ENCODE results near the gene TEKT5.
"Not testable (repeated sequence)": the region's sequence is repeated elsewhere in the genome, so short reads cannot be mapped to it uniquely, and the experiment has no call there.

Gene TEKT5
- 0 to 0.15 (median 0) reads per million in 4 donors for total RNA-seq

GRCh38 chr16:10694830-10695229, at the start of gene TEKT5:
Gene TEKT5 (minus strand): TSS chr16:10694930. CDS start chr16:10694873, 57 bp downstream.
- DNase-seq: no peak

GRCh38 chr16:10743610-10744369, 49.1 kb upstream of the TEKT5 start, which contains the start of gene NUBP1:
Gene NUBP1 (plus strand): TSS chr16:10743842. CDS start chr16:10743864, 22 bp downstream.
- DNase-seq: peak; percentile 96 to 99 (median 98)

GRCh38 chr16:10743227-10743609, 48.5 kb upstream of the TEKT5 start:
- DNase-seq: no peak

DNA sequence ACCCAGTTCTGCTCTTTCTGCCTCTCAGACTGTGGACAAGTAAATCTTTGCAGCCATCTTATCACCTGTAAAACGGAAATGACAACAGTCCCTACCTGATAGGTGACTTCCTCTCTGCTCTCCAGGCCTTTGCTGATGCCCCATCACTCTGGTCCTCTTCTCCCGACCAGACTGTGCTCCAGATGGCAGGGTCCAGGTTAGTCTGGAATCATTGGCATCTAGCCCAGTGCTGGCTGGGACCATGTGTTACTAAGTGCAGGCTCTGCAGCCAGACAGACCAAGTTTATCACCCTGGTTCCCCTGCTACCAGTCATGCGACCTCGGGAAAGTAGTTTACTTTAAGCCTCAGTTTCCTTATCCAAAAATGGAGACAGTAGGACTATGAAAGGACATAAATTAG, 47.1 kb upstream of the TEKT5 start:
- no peak for DNase-seq

GRCh38 chr16:10741249-10741648, 46.5 kb upstream of the TEKT5 start:
- not testable (repeated sequence) for DNase-seq

GRCh38 chr16:10740845-10741208, 46.1 kb upstream of the TEKT5 start:
- no peak for DNase-seq

GRCh38 chr16:10740000-10740844, 45.5 kb upstream of the TEKT5 start:
- DNase-seq: no peak

DNA sequence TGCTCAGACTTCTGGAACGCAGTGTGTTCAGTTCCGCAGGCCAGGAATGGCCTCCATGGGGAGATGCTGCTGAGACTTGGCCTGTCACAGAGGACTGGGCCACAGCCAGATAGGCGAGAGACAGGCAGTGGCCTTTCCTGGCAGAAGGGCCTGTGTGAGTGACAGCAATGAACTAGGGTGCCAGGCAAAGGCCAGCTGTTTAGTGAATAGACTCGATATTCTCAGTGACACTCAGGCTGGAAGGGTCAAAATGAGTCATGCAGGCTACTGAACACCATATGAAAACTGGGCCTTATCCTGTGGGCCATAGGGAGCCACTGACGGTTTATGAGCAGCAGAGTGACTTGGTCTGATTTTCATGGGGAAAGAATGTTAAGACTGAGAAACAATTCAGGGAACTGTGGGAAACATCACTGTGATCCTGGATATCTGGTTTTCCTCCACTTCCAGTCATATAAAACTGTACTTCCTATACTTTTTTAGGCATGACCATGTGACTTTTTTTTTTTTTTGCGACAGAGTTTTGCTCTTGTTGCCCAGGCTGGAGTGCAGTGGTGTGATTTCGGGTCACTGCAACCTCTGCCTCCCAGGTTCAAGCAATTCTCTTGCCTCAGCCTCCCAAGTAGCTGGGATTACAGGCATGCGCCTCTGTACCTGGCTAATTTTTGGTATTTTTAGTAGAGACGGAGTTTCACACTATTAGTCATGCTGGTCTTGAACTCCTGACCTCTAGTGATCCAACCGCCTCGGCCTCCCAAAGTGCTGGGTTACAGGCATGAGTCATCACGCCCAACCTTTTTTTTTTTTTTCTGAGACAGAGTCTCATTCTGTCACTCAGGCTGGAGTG, 43.7 kb upstream of the TEKT5 start:
- DNase-seq: peak in 1 of 5 donors; percentile 83

GRCh38 chr16:10737068-10737625, 42.4 kb upstream of the TEKT5 start:
- DNase-seq: peak; percentile 20 to 75 (median 53)

- DNase-seq: no peak
Observed at GRCh38 chr16:10731790-10732189, 37.1 kb upstream of the TEKT5 start.

- no peak for DNase-seq
Observed at GRCh38 chr16:10729104-10730048, 34.6 kb upstream of the TEKT5 start.

DNA sequence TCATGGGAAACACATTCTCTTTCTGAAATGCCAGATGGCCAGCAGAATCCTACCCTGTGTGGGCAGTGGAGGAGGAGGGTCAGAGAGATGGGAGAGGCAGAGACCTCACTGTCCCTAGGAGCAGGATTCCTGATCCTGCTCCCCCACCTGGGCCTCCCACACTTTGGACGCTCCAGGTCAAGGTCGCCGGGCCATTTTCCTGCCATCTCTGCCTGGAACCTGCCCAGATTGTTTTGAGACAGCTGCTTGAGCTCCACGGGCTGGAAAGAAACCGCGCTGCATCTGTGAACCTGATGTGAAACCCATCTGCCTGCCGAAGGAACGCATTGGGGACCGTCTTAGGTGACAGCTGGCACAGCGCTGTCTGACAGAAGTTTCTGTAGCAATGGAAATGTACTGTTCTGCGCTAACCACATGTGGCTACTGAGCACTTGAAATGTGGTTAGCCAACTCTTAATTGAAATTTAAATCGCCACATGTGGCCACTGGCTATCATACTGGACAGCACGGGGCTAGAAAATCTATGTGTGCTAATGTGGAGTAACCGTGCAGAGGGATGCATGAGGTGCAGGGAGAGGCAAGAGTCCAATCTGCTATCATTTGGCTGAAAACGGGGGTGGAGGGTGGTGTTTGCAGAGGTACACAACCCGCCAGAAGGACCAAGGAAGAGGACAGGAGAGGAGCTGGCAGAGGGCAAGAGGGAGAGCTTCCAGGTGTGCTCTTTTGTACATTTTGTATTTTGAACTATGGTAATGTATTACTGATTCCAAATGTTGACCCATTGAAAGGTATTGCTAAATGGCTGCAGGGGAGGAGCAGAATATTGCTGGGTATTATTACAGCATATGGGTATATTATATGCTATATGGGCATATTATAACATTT, 33.5 kb upstream of the TEKT5 start:
- DNase-seq: no peak

DNA sequence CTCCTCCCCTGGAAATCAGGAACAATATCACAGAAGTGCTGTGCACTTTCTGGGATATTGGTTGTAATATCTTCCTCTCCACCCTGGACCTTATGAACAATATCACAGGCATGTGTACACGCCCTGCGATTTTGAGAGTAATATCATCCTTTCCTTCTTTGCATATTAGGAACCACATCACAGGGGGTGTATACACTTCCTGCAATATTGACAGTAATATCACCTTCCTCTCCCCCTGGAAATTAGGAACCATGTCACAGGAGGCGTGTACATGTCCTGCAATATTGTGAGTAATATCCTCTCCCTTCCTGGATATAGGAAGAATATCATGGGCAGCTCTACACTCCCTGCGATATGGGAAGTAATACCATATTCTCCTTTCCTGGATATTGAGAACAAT, 14.2 kb upstream of the TEKT5 start:
- DNase-seq: no peak

- DNase-seq: no peak
Observed at GRCh38 chr16:10699756-10700155, 5.0 kb upstream of the TEKT5 start.

- DNase-seq: no peak
Observed at GRCh38 chr16:10694306-10694705, 424 bp downstream of the TEKT5 start.

- no peak for DNase-seq
Observed at GRCh38 chr16:10693889-10694288, 841 bp downstream of the TEKT5 start.

DNA sequence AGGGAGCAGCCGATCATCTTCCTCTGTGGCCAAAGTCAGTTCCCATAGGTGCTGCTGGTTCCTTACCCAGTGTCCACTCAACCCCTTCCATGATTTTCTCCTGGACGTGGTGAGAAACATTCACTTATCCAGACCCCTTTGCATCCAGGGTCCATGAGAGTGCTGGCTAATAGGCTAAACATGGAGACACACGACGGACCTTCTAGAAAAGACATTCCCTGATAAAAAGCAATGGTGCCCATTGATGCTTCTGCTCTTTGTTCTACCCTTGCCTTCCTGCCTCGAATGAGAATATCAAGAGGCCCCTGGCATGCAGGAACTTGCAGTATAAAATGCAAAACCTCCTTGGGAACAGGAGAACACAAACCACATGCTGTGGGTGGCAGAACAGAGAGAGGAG, 2.3 kb downstream of the TEKT5 start:
- DNase-seq: no peak

GRCh38 chr16:10688726-10689125, 6.0 kb downstream of the TEKT5 start:
- DNase-seq: no peak

GRCh38 chr16:10688291-10688690, 6.4 kb downstream of the TEKT5 start:
- no peak for DNase-seq

DNA sequence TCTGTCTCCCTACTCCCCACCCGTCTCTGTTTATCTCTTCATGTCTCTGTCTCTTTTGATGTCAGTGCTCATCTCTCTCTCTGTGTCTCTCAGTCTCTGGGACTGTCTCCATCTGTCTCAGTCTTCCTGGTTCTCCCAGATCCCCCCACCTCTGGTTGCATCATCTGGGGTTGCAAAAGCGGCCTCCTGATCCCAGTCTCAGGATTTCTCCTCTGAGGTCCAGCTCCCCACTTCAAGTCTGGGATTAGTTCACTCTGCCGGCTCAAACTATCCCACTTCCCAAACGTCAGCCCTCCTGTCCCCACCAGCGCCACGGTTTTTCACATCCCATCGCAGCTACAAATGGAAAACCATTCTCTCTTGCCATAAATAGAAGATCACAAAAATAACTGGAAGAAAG, 9.0 kb downstream of the TEKT5 start:
- DNase-seq: no peak

All from T-helper 1 cell (primary cell).